Gastroesophageal sphincter (tissue), 3 donors: Measurements from ENCODE around the gene CDV3.

Source experiments
- EP300 ChIP-seq: sonication (generic); formaldehyde crosslinking; IDR thresholded peaks from one replicate; pipeline ENCODE4 v1.6.1; 2017; ENCODE audit warnings: antibody characterized with exemption, mild to moderate bottlenecking
- POLR2A ChIP-seq, 2 donors: fragments of 450-650 bp; IDR thresholded peaks; one replicate each; pipeline ENCODE4 v1.6.1; 2017; ENCODE audit warnings: antibody characterized with exemption in 2 of 2, mild to moderate bottlenecking in 2 of 2, moderate library complexity in 1 of 2
- POLR2AphosphoS5 ChIP-seq: sonication (generic); formaldehyde crosslinking; IDR thresholded peaks from one replicate; pipeline ENCODE4 v1.6.1; 2017; ENCODE audit warnings: antibody characterized with exemption
- TF ChIP-seq, protein P1 (sequence below), 4 experiments: fragments of 200-600 bp in 2 of 4; fragments of 450-650 bp in 2 of 4; sonication (generic) in 1 of 4; IDR thresholded peaks; one replicate each; pipeline ENCODE4 v1.5.1; 2017 to 2019; ENCODE audit warnings: antibody characterized with exemption in 4 of 4, mild to moderate bottlenecking in 2 of 4, moderate library complexity in 2 of 4

GRCh38 chr3:133568294-133569014, 5.0 kb upstream of the CDV3 start:
- TF ChIP-seq POLR2AphosphoS5, result no peak
- no peak for TF ChIP-seq POLR2A (IDR thresholded peaks at IDR 0.05)
- TF ChIP-seq, protein P1, sequence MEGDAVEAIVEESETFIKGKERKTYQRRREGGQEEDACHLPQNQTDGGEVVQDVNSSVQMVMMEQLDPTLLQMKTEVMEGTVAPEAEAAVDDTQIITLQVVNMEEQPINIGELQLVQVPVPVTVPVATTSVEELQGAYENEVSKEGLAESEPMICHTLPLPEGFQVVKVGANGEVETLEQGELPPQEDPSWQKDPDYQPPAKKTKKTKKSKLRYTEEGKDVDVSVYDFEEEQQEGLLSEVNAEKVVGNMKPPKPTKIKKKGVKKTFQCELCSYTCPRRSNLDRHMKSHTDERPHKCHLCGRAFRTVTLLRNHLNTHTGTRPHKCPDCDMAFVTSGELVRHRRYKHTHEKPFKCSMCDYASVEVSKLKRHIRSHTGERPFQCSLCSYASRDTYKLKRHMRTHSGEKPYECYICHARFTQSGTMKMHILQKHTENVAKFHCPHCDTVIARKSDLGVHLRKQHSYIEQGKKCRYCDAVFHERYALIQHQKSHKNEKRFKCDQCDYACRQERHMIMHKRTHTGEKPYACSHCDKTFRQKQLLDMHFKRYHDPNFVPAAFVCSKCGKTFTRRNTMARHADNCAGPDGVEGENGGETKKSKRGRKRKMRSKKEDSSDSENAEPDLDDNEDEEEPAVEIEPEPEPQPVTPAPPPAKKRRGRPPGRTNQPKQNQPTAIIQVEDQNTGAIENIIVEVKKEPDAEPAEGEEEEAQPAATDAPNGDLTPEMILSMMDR (IDR thresholded peaks at IDR 0.05), result no peak
- TF ChIP-seq EP300, result no peak
